SKM-1 treated with dmso at 0.1 percent for 144 hours (cell line): ENCODE results near the gene UBE2D1.

Experiments used
- DNase-seq: peaks from one replicate; lab custom pipeline; 2025; ENCODE audit not compliant: unreplicated experiment; lab: John Stamatoyannopoulos, UW

UBE2D1 gene

DNA sequence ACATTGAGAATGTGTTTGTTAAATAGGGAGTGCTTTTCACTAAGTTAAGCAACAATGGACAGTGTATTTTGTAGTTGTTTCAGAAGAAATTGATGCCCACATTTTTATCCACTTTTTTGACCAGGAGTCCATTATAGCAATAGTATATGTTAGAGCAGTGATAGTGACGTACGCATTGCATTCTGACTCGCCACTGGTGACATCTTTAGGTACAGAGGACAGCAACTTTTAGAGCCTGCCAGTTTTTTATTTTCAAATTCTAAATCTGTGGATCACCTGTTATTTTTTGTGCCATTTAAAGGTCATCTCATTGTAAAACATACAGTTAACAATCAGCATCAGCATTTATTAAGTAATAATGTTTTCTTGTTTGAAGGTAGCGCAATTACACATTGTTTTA, 1.4 kb downstream of the UBE2D1 start:
- DNase-seq = no peak

- no peak for DNase-seq
These were observed 6.6 kb downstream of the UBE2D1 start for GRCh38 chr10:58341422-58341821.

DNA sequence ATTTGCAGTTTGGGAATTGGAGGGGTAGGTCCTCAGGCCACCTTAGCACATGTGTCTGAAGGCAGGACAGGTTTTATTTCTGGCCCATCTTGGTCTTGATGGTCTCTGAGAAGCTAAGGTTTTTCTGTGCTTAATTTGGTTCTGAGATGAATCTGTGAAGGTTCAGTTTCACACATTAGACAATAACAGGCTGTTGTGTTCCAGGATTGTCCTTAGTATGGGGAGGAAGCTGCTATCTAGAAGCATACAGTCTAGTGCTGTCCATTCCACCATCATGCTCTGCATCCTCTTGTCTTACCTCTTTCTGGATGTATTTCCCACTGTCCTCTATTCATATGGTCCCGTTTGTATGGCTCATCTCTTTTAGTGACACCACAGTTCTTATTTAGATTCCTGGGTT, 7.1 kb downstream of the UBE2D1 start:
- DNase-seq = no peak

GRCh38 chr10:58347967-58348366, 13.2 kb downstream of the UBE2D1 start:
- no peak for DNase-seq

- no peak for DNase-seq
These were observed 13.8 kb downstream of the UBE2D1 start for GRCh38 chr10:58348571-58349033.

DNA sequence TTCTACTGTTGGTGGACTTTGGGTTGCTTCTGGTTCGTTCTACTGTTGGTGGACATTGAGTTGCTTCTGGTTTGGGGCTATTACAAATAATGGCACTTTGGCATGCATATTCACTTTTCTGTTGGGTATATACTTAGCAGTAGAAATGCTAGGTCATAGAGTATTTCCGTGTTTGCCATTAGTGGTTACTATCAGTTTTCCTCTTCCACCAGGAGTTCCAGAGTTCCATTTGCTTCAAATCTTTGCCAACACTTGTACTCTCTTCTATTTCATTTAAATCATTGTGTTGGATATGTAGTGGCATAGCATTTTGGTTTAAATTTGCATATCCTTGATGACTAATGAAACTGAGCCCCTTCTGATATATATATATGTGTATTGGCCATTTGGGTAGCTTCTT, 15.2 kb downstream of the UBE2D1 start:
- no peak for DNase-seq

DNA sequence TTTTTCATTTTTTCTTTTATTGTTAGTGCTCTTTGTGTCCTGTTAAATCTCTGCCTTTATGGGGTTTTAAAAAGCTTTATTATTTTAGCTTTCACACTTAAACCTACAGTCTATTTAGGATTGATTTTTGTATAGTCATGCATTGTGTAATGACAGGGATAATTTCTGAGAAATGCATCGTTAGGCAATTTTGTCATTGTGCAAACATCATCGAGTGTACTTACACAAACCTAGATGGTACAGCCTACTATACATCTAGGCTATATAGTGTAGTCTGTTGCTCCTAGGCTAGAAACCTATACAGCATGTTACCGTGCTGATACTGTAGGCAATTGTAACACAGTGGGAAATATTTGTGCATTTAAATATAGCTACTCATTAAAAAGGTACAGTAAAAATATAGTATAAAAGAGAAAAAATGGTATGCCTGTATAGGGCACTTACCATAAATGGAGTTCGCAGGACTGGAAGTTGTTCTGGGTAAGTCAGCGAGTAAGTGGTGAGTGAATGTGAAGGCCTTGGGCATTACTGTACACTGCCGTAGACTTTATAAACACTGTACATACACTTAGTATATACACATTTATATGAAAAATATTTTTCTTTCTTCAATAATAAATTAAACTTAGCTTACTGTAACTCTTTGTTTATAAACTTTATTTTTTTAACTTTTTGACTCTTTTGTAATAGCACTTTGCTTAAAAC, 16.0 kb downstream of the UBE2D1 start:
- peak; percentile 41 for DNase-seq

DNA sequence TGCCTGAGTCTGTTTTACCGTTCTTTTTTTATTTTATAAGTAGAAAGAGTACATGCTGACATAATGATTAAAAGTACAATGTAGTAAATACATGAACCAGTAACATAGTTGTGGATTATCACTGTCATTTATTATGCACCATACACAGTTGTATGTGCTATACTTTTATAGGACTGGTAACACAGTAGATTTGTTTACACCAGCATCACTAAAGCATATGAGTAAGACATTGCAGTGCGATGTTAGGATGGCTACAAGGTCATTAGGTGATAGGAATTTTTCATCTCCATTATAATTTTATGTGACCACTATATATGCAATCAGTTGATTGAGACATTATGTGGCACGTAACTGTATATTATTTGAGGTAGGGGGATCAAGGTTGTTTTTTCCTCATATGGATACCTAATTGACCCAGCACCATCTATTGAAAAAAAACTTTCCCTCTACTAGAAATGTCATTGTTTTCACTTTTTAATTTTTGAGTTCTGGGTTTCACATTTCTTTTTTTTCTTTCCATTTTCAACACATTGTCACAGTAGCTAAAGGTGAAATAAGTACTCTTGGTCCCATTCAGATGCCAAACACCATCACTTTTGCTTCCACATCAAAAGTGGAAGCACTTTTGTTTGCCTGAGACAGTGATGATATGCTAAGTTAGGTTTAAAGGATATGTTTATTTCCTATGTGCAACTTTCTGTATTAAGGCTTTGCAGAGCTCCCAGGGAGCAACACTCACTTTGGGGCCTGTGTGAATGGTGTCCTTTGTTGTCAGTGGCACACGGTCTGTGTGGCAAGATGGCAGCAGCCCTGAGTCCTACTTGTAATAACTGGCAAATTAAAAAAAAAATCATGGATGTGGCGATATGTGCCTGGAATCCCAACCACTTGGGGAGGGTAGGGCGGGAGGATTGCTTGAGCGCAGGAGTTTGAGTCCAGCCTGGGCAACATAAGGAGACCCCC, 17.1 kb downstream of the UBE2D1 start:
- DNase-seq = no peak

DNA sequence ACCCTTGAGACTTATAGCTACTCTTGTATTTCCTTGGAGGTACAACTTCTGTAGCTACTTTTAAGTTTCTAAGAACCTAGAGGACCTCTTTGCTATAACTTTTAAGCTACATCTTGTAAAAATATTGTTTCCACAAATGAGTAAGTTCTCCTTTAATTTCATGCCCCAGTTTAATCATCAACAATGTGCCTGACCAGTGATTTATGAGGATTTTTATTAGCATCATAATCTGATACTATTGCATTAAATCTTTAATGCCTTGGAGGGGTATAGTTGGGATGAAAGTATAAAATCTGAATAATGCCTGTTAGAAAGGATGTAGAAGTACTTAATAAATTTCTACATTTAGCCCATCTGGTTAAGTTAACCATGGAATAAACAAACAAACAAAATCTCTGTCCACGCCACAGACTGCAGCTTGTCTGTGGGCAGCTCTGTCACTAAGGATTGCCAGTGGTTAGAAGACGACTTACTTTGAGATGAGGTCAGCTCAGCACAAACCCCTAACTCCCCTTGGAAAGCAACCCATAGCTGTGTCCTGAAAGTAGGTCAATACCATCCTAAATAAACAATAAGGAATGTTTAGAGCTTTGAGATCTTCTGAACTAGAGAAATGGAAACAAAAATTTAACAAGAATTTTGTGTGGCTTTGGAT, 18.3 kb downstream of the UBE2D1 start:
- DNase-seq = no peak

- no peak for DNase-seq
These were observed 21.9 kb downstream of the UBE2D1 start for GRCh38 chr10:58356756-58357155.

DNA sequence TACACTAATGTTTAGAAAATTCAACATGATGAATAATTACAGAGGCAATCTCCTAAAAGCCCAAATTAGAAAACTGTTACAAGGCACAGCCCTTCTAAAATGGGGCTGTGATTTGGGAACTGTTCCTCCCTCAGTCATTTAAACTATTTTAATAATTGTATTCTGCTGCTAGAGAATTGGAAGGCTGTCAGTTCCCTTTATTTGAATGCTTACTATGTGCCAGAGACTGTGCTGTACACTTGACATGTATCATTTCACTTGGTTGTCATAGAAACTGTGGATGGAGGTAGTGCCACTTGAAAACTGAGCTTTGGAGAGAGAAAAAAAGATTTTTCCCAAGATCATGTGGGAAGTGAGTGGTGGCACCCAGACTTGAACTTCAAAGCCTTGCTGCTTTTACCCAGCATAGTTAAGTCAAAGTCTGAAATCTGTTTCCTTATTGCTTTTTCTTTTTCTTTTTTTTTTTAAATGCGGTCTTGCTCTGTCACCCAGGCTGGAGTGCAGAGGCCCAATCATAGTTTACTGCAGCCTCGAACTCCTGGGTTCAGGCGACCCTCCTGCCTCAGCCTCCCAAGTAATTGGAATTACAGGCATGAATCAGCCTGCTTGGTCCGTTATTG, 23.6 kb downstream of the UBE2D1 start:
- DNase-seq = no peak

DNA sequence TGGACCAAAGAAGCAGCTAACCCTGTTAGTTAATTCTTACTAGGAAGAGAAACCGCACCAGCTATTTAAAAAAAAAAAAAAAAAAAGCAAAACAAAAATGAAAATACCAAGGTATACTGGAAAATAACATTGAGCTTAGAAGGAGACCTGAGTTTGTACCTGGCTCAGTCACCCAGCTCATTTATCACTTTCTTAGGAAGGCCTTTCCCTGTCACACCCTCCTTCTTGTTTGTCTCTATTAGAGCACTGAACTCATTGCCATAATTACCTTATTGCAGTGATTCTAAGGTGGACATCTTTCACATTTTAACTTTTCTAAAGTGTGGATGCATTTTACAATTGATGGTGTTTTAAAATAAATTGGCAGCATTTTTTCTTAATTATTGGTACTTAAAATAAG, 24.1 kb downstream of the UBE2D1 start:
- DNase-seq = no peak

DNA sequence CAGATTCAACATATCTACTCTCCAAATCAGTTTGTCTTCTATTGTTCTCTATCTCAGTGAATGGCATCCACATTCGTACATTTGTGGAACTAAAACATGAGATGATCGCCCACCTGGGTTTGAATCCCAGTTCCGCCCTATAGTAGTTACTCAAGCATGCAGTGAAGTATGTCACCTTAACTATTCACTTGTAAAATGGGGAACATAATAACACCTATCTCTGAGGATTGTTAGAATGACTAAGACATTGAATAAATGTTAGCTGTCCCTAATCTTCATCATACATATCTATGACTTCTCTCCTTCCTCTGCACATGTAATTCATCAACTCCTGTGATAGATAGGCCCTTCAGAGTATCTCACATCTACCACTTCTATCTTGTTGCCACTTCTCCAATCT, 24.7 kb downstream of the UBE2D1 start:
- no peak for DNase-seq

GRCh38 chr10:58360412-58361004, 25.7 kb downstream of the UBE2D1 start:
- DNase-seq = no peak

GRCh38 chr10:58361353-58361752, 26.5 kb downstream of the UBE2D1 start:
- no peak for DNase-seq

- no peak for DNase-seq
These were observed 27.4 kb downstream of the UBE2D1 start for GRCh38 chr10:58362027-58362789.

GRCh38 chr10:58367069-58367468, 32.3 kb downstream of the UBE2D1 start:
- DNase-seq = peak; percentile 14

- DNase-seq = no peak
These were observed 36.7 kb downstream of the UBE2D1 start for GRCh38 chr10:58371473-58371872.

DNA sequence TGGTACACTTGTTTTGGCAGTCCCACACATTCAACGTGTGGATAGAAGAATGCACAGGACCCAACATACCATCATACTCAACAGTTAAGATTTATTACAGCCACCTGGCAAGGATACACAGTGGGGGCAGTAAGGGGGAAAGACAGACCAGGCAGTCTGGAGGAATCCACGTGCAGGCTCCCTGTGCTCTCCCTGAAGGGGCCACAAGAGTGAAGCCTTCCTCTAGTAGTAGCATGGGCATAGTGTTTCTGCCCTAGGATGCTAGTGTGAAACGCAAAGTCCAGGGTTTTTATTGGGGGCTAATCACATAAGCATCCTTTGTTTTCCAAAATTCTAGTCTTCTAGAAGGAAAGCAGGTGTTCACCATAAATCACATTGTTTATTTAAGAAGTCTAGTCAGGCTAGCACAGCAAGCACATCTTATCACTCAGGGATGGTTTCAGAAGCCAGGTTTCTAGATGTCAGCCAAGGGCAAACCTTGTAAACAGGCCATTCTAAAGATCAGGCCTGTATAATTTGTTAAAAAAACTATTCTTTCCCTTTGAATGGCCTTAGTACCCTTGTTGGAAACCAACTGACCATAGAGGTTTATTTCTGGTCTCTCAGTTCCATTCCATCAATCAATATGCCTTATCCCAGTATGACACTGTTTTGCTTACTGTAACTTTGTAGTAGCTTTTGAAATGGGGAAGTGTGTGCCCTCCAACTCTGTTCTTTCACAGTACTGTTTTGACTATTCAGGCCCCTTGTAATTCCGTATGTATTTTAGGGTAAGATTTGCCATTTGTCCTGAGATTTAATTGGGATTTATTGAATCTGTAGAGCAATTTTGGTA, 38.0 kb downstream of the UBE2D1 start:
- no peak for DNase-seq
